Measurements from ENCODE around the gene PALS1.
"Not testable (repeated sequence)": the region's sequence is repeated elsewhere in the genome, so short reads cannot be mapped to it uniquely, and the experiment has no call there.

The PALS1 gene

DNA sequence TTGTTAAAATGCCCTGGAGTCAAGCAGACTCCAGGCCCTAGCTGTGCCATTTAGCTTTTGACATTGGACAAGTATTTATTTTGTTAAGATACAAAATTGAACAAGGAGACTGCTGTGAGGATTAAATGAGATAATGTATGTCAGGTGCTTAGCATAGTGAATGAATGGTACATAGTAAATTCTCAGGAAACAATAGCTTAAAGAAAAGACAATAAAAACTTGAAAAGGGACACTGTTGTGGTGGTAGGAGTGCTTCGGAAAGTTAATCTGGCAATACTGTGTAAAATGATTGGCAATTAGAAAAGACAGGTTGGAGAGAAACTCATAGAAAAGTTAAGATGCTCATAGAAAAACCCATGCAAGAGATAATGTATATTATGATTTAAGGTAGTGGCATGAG, 19.7 kb downstream of the PALS1 start:
- DNase-seq (ENCODE audit: low read depth) = no peak

GRCh38 chr14:67263499-67264149, 22.4 kb downstream of the PALS1 start:
- DNase-seq (ENCODE audit: low read depth) = no peak

DNA sequence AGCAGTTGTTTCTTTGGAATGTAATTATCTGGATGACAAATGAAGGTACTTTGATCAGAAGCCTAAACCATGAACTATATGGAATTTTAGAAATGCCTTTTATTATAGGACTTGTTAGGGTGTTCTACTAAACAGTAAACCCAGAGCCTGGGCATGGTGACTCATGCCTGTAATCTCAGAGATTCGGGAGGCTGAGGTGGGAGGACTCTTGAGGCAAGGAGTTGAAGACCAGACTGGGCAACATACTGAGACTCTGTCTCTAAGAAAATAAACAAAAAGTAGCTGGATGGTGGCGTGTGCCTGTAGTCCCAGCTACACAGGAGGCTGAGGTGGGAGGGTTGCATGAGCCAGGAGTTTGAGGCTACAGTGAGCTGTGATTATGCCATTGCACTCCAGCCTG, 23.9 kb downstream of the PALS1 start:
- no peak for DNase-seq (ENCODE audit: low read depth)

DNA sequence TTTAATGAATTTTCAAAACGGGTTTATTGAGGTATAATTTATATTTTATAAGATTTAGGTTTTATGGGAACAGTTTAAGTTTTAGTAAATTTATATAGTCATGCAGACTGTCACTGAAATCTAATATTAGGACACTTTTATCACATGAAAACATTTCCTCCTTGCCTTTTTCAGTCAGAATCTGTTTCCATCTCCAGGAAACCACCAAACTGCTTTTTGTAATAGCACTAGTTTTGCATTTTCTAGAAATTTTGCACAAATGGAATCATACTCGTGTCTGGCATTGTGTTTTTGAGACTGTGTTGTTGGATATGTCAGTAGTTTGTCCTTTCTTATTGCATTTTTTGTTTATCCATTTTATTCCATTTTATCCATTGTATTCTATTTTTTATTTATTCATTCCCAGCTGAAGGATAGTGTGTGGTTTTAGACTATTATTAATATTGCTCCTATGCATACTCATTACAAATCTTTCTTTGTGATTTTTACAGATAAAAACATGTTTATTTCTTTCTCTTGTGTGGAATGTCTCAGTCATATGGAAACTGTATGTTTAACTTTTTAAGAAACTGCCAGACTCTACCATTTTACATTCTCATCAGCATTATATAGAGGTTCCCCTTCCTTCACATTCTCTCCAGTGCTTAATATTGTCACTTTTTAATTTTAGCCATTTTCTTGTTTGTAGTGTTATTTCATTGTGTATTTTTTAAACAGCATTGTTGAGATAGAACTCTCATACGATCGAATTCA, 26.5 kb downstream of the PALS1 start:
- DNase-seq (ENCODE audit: low read depth) = no peak

GRCh38 chr14:67268426-67269150, 27.4 kb downstream of the PALS1 start:
- DNase-seq (ENCODE audit: low read depth) = no peak

DNA sequence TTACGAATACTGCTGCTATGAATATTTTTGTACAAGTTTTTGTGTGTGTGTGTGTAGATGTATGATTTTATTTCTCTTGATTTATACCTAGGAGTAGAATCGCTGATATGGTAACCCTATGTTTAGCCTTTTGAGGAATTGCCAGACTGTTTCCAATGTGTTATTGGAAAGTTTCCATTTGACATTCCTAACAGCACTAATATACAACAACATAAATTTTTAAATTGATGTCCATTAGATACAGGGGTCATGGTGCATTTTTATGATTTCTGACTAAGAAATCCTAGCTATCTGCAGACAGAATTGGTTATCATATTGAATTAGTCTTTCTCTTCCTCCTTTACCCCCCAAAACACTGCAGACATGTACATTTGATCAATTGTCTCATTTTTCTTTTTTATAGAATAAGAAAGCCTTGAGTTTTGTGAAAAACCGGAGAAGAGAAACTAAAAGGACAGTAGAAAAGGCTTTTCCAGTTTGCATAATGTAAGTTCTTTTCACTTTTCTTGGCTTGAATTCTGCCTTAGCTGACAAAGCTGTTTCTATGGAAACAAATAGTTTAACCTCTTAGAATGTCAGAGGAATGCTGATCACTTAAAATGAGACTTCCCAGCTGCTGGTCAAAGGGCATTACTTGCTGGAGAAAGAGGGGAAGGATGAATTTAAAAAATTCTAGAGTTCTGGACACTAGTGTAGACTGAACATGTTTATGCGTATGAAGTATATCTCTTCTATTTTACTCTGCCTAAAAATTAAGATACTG, 28.2 kb downstream of the PALS1 start:
- no peak for DNase-seq (ENCODE audit: low read depth)

DNA sequence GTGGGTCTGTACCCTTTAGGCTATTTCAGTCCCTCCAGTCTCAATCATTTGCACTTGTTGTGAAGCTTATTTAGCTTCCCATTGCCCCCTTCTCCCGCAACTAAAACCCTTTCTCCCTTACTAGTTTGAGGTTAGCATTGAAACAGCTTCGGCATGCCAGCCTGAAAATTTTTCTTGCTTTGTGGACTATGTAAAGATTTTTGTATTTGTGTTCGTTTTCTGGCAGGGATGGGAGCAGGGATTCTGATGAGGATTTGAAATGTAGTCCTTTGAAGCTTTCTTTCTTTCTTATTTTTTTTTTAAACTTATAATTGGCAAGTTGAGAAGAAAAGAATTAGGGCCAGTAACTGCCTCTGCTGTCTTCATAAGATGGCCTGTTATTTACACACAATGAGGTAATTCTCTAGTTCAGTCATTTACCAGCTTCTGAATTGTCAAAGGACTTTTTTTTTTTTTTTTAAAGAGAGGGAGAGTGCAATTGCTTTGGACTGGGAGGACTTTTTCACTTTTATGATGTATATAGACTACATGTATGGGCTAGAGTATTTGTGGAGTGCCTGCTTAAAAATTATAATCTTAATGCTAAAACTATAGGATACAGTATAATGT, 29.0 kb downstream of the PALS1 start:
- DNase-seq (ENCODE audit: low read depth) = no peak

DNA sequence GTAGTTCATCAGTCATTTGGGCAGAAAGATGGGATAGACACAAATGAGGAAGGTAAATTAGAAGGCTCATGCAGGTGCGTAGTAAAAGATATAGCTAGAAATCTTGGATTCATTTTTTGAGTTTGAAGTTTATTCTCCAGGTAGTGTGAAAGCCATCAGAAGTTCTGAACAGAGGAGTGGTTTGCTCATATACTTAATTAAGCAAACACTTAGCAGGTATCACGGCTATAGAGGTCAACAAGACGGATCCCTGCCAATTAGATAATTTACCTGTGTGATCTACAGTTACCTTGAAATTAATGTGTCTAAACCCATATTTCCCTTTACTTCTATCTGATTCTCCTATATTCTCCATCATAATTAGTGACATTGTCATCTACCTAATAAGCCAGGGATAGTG, 29.7 kb downstream of the PALS1 start:
- no peak for DNase-seq (ENCODE audit: low read depth)

DNA sequence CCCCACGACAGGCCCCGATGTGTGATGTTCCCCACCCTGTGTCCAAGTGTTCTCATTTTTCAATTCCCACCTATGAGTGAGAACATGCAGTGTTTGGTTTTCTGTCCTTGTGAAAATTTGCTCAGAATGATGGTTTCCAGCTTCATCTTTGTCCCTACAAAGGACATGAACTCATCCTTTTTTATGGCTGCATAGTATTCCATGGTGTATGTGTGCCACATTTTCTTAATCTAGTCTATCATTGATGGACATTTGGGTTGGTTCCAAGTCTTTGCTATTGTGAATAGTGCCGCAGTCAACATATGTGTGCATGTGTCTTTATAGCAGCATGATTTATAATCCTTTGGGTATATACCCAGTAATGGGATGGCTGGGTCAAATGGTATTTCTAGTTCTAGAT, 32.0 kb downstream of the PALS1 start:
- not testable (repeated sequence) for DNase-seq (ENCODE audit: low read depth)

- DNase-seq (ENCODE audit: low read depth) = no peak
Measured at GRCh38 chr14:67276131-67276530, 34.9 kb downstream of the PALS1 start.

DNA sequence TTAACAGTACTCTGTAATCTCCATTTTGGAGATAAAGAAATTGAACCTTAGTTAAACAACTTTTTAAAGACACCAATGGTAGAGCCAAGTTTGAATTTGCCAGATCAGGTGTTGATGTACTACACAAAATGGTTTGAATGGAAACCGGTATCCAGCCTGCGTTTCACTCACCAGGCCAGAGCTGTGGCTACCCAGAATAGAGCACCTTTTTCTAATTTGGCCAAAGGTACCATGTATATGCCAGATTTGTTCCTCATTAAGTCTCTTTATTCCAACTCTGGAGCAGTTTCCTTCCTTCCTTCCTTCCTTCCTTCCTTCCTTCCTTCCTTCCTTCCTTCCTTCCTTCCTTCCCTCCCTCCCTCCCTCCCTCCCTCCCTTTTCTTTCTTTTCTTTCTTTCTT, 39.3 kb downstream of the PALS1 start:
- no peak for DNase-seq (ENCODE audit: low read depth)

GRCh38 chr14:67285876-67286452, 44.7 kb downstream of the PALS1 start:
- no peak for DNase-seq (ENCODE audit: low read depth)
